Lower lobe of right lung (tissue), 2 donors: ENCODE data around the gene KDF1. TPM values are rescaled to one million over a fixed set of nuclear protein-coding genes. Genes with fewer than 3 reads are reported as not detected.

Experiments
- ATAC-seq, 2 donors: fragments of 200-7000 bp; cut with Tn5 transposase; one replicate each; pipeline ENCODE4 v1.9.1; 2020 to 2022; ENCODE audit warnings: mild to moderate bottlenecking in 2 of 2, moderate library complexity in 2 of 2
- DNase-seq: peaks from one replicate; pipeline ENCODE4 v3.0.0-alpha.2; 2020
- H3K27ac ChIP-seq: fragments of 200-600 bp; one replicate; pipeline ENCODE4 v1.8.0; 2022
- H3K27me3 ChIP-seq: fragments of 200-600 bp; one replicate; pipeline ENCODE4 v1.8.0; 2022; ENCODE audit warnings: low read depth
- H3K36me3 ChIP-seq: fragments of 200-600 bp; one replicate; pipeline ENCODE4 v1.8.0; 2022; ENCODE audit warnings: mild to moderate bottlenecking
- H3K4me1 ChIP-seq: fragments of 200-600 bp; one replicate; pipeline ENCODE4 v1.8.0; 2022
- H3K4me3 ChIP-seq: fragments of 200-600 bp; one replicate; pipeline ENCODE4 v1.8.0; 2022; ENCODE audit warnings: mild to moderate bottlenecking
- H3K9me3 ChIP-seq: fragments of 200-600 bp; one replicate; pipeline ENCODE4 v1.8.0; 2022
- CTCF ChIP-seq: fragments of 200-600 bp; IDR thresholded peaks from one replicate; pipeline ENCODE4 v1.8.0; 2022; ENCODE audit warnings: antibody characterized with exemption, mild to moderate bottlenecking
- intact Hi-C: fragments of 100-400 bp; cut with DNase I; formaldehyde crosslinking; loops from one replicate; pipeline ENCODE4 v1.11.0; 2022
- long read RNA-seq: library from polyadenylated mRNA; unstranded; transcript quantifications from one replicate; pipeline ENCODE4 v2.0.0, GENCODE V29; 2021
- total RNA-seq: library from RNA; stranded (reverse); fragmentation: NEBNext Ultra II Directional; extraction: Animal tissue kit (Norgen Biotek cat#: 25700); gene quantifications from one replicate; pipeline ENCODE4 v1.2.1, GENCODE V29; 2021
- donor health status: DM: no; HTN: yes; CAD: no; lungs with severe emphysema.

The KDF1 gene, protein sequence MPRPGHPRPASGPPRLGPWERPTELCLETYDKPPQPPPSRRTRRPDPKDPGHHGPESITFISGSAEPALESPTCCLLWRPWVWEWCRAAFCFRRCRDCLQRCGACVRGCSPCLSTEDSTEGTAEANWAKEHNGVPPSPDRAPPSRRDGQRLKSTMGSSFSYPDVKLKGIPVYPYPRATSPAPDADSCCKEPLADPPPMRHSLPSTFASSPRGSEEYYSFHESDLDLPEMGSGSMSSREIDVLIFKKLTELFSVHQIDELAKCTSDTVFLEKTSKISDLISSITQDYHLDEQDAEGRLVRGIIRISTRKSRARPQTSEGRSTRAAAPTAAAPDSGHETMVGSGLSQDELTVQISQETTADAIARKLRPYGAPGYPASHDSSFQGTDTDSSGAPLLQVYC
- 8.1 TPM for total RNA-seq
- long read RNA-seq, transcript KDF1-201 (4 exons, 1,793 nt) = major isoform, 25 of 41 reads
- long read RNA-seq, partial matches to known transcripts = 10 of 41 reads
- long read RNA-seq, other reads (novel, unspliced or antisense) = 6 of 41 reads

DNA sequence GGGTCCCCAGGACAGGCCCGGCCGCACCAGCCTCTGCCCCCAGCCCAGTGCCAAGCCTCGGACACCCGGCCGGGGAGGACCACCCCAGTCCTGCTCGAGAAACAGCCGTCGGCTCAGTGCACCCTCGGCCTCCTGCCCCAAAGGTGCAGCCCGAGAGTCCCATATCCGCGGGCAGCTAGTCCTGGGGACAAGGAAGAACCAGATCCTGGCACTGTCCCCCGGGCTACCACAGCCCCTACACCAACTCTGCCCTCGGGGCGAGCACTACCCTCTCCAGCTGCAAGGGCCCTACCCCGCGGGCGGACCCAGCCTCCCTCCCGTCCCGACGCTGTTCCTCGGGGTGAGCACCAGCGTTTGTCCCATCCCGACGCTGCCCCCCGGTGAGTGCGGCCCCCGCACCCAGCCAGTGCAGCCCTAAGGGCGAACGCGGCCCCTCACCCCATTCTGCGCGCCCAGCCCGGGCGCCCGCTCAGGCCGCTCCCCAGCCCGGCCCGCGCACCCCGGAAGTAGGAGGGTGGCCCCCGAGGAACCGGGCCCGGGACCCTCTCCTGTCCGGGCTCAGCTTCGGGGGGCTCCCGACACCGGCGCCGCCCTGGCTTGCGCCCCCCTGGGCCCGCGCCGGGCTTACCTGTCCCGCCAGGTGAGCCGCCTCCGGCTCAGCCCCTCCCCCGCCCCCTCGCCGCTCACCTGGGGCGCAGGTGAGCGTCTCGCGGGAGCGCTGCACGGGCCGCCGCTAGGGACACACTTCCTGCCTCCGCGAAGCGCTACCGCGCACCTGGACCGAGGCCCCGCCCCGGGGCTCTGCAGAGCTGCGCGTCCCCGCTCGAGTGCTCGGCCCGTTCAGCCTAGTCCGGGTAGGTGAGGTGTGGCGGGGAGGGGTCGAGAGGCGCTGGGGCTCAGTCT, at the start of gene KDF1:
Gene KDF1 (minus strand): TSS at position 747 of the 903 bp plus-strand sequence. CDS start 8,088 bp downstream, outside the sequence.
- Histone ChIP-seq H3K36me3 (no peaks in the 10 kb centered on the region), H3K9me3 (no peaks in the 10 kb centered on the region), H3K27me3 (peaks cover 33% of the 10 kb centered on the region), H3K27ac (peak within 1 kb of the TSS; percentile 75), H3K4me1 (peaks cover 17% of the 10 kb centered on the region), H3K4me3 (peak within 1 kb of the TSS; percentile 64)
- DNase-seq (peak; percentile 92), ATAC-seq (peak; percentile 99)
- no peak for TF ChIP-seq CTCF
- intact Hi-C loops = no loop called here

DNA sequence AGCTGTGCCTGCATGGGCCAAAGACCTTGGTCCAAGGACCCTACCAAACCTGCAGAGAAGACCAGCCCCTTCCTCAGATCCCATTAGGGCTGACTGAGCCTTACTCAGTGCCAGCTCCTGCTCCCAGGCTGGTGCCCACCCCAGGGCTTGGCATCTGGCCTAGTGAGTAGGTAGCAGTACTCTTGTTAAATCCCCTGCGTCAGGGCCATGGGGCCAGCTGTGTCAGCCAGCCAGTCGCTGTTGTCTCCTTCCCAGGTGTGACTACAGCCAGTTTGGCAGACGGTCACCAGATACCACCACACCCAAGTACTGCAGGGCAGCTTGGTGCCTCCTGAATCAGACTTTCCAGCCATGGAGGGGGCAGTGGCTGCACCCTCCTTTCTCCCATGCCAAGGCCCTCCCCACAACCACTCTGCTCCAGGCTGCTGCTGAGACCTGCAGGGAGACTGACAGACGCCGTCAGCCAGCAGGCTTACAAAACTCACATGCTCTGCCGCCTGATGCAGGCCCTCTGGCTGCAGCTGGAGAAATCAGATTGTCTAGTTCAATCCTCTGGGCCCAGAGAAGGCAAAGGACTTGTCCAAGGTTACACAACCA, 49.4 kb upstream of the KDF1 start:
- peak overlapping the region; percentile 56 for H3K4me3 ChIP-seq
- no peak for TF ChIP-seq CTCF
- ATAC-seq = peak in 1 of 2 donors; percentile 3
- no peaks in the 10 kb centered on the region for H3K27me3 ChIP-seq
- H3K9me3 ChIP-seq = no peaks in the 10 kb centered on the region
- H3K36me3 ChIP-seq = peaks cover 9% of the 10 kb centered on the region
- intact Hi-C loops = no loop called here
- H3K4me1 ChIP-seq = peaks cover 46% of the 10 kb centered on the region
- peak overlapping the region; percentile 84 for H3K27ac ChIP-seq
- DNase-seq = peak; percentile 64

DNA sequence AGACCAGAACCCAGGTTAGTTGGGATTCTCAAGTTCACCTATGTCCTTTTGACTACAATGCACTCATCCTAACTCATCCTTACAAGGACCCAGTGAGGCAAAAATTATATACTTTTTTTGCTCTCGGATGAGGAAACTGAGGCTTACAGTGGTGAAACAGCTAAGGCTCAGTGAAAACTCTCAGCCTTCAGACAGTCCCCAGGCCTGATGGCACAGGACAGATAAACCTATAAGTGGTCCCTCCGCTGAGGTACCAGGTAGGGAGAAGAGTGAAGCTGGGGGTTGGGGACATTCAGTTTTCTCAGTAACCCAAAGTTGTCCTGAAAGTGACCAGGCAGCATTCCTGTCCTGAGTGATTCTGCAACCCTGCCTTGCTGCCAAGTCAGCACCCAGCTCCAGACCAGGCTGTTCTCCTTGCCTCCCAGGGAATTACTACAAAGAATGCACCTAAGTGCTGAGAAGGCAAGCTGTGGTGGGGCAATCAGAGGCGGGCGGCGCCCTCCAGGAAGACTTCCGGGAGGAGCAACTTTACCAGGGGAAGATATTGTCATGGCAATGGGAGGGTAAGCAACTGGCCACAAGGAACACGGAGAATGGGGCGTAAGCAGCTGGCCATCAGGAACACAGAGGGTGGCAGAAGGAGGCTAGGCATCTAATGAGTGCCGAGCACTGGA, 47.8 kb upstream of the KDF1 start:
- DNase-seq = peak; percentile 90
- TF ChIP-seq CTCF = no peak
- peak; percentile 69 to 71 for ATAC-seq
- intact Hi-C loops = no loop called here
- peaks cover 57% of the 10 kb centered on the region for H3K4me1 ChIP-seq
- H3K4me3 ChIP-seq = no peak overlapping the region
- peaks cover 9% of the 10 kb centered on the region for H3K36me3 ChIP-seq
- peak overlapping the region; percentile 84 for H3K27ac ChIP-seq
- no peaks in the 10 kb centered on the region for H3K9me3 ChIP-seq
- no peaks in the 10 kb centered on the region for H3K27me3 ChIP-seq

- intact Hi-C loops = no loop called here
- Histone ChIP-seq H3K36me3 (peaks cover 9% of the 10 kb centered on the region), H3K27ac (peak overlapping the region; percentile 67), H3K9me3 (no peaks in the 10 kb centered on the region), H3K4me3 (no peak overlapping the region), H3K4me1 (peaks cover 68% of the 10 kb centered on the region), H3K27me3 (no peaks in the 10 kb centered on the region)
- no peak for TF ChIP-seq CTCF
- ATAC-seq (no peak), DNase-seq (peak; percentile 68)
Observed at GRCh38 chr1:27006683-27007082, 46.4 kb upstream of the KDF1 start.
